Colonic mucosa (tissue), 4 donors: ENCODE data around the gene TECTB. TPM values are rescaled to one million over a fixed set of nuclear protein-coding genes. Genes with fewer than 3 reads are reported as not detected.

ENCODE experiments used
- DNase-seq: peaks from one replicate; pipeline ENCODE4 v3.0.0-alpha.2; 2020
- H3K27ac ChIP-seq: fragments of 200-600 bp; one replicate; pipeline ENCODE4 v1.8.0; 2021
- H3K27me3 ChIP-seq: fragments of 200-600 bp; one replicate; pipeline ENCODE4 v1.8.0; 2021
- H3K36me3 ChIP-seq: fragments of 200-600 bp; one replicate; pipeline ENCODE4 v1.8.0; 2021
- H3K4me1 ChIP-seq: fragments of 200-600 bp; one replicate; pipeline ENCODE4 v1.8.0; 2021; ENCODE audit warnings: mild to moderate bottlenecking
- H3K4me3 ChIP-seq: fragments of 200-600 bp; one replicate; pipeline ENCODE4 v1.8.0; 2021
- H3K9ac ChIP-seq, 2 donors: one replicate each; pipeline ENCODE4 v1.7.0; 2013; ENCODE audit warnings: control low read depth in 2 of 2, low read depth in 2 of 2, low read length in 2 of 2
- H3K9me3 ChIP-seq: fragments of 200-600 bp; one replicate; pipeline ENCODE4 v1.8.0; 2021
- intact Hi-C: fragments of 100-400 bp; cut with DNase I; formaldehyde crosslinking; loops from one replicate; pipeline ENCODE4 v1.14.1; 2022
- total RNA-seq, 2 donors: library from RNA; stranded (reverse); fragmentation: NEBNext Ultra II Directional in 1 of 2; extraction: Animal tissue kit (Norgen Biotek cat#: 25700) in 1 of 2; gene quantifications; one replicate each; pipeline ENCODE4 v1.2.1, GENCODE V29; 2021
- TF ChIP-seq, protein P1 (sequence below): fragments of 200-600 bp; IDR thresholded peaks from one replicate; pipeline ENCODE4 v1.8.0; 2022; ENCODE audit warnings: antibody characterized with exemption, mild to moderate bottlenecking
- donor health status: healthy.
- donor health status: DM: no; HTN: no; CAD: no.
- donor health status: DM: no; HTN: no; CAD: no.

TECTB gene
- total RNA-seq, 2 donors from 2014 or later = not detected

DNA sequence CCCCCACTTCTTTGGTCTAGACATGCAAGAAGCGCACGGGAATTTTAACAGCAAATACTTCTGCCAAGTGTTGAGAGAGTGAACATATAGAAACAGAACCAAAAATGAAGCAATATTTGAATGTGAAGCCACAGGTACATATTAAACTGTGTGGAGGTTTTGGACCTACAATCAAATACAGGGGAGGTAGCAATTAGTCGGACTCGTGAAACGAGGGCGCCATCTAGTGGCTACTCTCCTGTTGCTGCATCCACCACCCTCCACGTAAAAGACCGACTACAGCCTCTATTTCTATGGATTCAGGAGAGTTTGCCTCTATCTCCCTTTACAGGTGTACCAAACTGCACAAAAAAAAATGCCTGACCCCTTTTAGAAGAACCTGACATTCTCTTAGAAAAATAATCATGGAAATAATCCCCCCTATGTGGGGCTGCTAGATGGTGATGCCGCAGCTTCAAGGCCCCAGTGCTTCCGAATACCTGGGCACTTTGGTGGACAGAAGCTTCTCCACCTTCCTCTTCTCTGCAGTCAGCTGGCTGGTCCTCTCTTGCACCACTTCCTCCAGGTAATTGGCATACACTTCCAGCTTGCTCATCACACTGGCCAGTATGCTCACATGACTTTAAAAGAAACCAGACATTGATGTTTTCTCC, 31.7 kb downstream of the TECTB start:
- DNase-seq = peak; percentile 81
- TF ChIP-seq, protein P1, sequence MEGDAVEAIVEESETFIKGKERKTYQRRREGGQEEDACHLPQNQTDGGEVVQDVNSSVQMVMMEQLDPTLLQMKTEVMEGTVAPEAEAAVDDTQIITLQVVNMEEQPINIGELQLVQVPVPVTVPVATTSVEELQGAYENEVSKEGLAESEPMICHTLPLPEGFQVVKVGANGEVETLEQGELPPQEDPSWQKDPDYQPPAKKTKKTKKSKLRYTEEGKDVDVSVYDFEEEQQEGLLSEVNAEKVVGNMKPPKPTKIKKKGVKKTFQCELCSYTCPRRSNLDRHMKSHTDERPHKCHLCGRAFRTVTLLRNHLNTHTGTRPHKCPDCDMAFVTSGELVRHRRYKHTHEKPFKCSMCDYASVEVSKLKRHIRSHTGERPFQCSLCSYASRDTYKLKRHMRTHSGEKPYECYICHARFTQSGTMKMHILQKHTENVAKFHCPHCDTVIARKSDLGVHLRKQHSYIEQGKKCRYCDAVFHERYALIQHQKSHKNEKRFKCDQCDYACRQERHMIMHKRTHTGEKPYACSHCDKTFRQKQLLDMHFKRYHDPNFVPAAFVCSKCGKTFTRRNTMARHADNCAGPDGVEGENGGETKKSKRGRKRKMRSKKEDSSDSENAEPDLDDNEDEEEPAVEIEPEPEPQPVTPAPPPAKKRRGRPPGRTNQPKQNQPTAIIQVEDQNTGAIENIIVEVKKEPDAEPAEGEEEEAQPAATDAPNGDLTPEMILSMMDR = peak; percentile 87
- intact Hi-C loops = loop anchor here (5.0 to 10.0 kb wide), 3 partner anchors 117 to 180 kb away; no protein-coding TSS in a partner anchor

DNA sequence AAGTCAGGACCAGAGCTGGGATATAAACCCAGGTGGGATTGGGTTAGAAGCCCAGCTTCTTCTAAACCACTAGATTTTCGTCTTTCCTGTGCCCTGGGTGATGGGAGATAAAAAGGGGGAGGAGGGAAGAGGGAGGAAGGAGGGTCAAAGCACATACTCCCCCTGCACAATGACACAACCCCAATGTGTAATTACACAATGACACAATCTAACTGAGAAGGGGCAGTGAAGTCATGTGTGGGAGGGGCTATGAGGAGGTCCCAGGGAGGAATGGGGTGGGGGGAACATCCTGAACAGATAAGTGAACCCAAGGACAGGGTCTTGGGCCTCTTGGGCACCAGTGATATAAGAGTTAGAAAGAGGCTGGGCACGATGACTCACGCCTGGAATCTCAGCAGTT, 44.5 kb downstream of the TECTB start:
- H3K36me3 ChIP-seq = no peaks in the 10 kb centered on the region
- intact Hi-C loops = no loop called here
- DNase-seq = no peak
- no peaks in the 10 kb centered on the region for H3K4me1 ChIP-seq
- H3K9ac ChIP-seq = no peak overlapping the region
- H3K27ac ChIP-seq = no peak overlapping the region
- no peaks in the 10 kb centered on the region for H3K9me3 ChIP-seq
- no peak overlapping the region for H3K4me3 ChIP-seq
- H3K27me3 ChIP-seq = no peaks in the 10 kb centered on the region
- TF ChIP-seq, protein P1 = no peak

More for the DNA sequence above, 31.7 kb downstream of the TECTB start:
- H3K36me3 ChIP-seq = no peaks in the 10 kb centered on the region
- no peak overlapping the region for H3K27ac ChIP-seq
- H3K4me1 ChIP-seq = no peaks in the 10 kb centered on the region
- no peak overlapping the region for H3K9ac ChIP-seq
- H3K27me3 ChIP-seq = no peaks in the 10 kb centered on the region
- H3K9me3 ChIP-seq = no peaks in the 10 kb centered on the region
- H3K4me3 ChIP-seq = no peak overlapping the region

DNA sequence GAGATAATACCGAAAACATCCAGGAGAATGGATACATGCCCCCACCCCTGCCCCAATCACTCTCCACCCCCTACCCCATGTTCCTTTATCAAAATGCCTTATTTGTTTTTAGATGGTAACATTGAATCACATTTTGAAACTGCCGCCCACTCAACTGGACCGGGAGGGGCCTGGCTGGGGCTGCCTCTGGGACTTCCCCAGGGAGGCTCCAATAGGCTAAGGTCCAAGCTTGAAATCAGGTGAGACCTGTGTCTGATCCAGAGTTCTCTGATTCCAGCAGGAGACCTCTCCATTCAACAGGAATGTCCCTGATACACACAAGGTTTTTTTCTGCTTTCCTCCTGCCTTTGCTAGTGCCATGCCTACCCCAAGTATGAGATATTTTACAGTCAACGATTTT, 47.0 kb downstream of the TECTB start:
- H3K4me3 ChIP-seq = no peak overlapping the region
- H3K9ac ChIP-seq = no peak overlapping the region
- no peak for DNase-seq
- H3K27me3 ChIP-seq = no peaks in the 10 kb centered on the region
- H3K9me3 ChIP-seq = no peaks in the 10 kb centered on the region
- TF ChIP-seq, protein P1 = no peak
- no peaks in the 10 kb centered on the region for H3K36me3 ChIP-seq
- peaks cover 3% of the 10 kb centered on the region for H3K4me1 ChIP-seq
- intact Hi-C loops = no loop called here
- H3K27ac ChIP-seq = no peak overlapping the region

DNA sequence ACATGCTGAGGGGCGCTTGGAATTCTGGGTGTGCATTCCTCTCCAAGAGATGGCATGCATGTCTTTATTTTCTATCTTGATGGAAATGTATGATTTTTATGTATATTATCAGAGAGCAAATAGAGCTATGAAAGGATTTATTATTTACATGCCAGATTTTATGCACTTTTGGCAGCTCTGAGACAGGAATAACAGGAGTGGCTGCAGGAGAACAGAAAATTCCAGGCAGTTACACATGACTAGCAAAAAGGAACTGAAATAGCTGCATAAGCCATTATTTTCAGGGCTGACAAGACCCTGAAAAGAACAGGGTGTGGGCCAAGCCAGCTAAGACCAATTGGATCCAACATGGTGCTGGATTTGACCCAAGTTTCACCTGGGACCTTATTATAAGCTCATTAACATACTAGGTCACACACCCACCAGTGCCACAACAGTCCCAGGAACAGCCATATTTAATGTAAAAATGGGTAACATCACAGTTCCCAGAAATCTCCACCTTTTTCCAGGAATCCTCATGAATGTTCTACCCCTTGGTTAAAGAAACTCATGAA, 47.5 kb downstream of the TECTB start:
- Histone ChIP-seq H3K9ac (no peak overlapping the region), H3K9me3 (no peaks in the 10 kb centered on the region), H3K4me1 (peaks cover 3% of the 10 kb centered on the region), H3K36me3 (no peaks in the 10 kb centered on the region), H3K4me3 (no peak overlapping the region), H3K27ac (no peak overlapping the region), H3K27me3 (no peaks in the 10 kb centered on the region)
- intact Hi-C loops = no loop called here
- DNase-seq = no peak
- TF ChIP-seq, protein P1 = no peak

DNA sequence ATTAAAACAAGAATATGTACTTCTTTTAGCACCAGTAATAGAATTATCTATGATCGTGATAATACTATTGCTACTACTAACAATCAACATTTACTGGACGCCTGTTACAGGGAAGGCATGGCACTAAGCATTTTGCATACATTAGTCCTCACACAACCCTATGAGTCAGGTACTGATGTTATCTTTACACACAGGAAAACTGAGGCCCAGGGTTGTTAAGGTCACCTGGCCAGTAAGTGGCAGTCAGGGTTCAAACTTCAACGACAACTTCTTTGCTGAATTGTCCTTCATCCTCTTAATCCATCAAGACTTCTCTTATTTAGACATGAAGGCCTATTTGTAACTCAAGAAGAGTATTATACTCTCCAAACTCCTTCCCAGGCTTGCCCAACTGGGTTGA, 48.8 kb downstream of the TECTB start:
- peak overlapping the region; percentile 84 for H3K27ac ChIP-seq
- DNase-seq = no peak
- no peak overlapping the region for H3K4me3 ChIP-seq
- TF ChIP-seq, protein P1 = no peak
- H3K9me3 ChIP-seq = no peaks in the 10 kb centered on the region
- H3K4me1 ChIP-seq = peaks cover 3% of the 10 kb centered on the region
- no peaks in the 10 kb centered on the region for H3K27me3 ChIP-seq
- intact Hi-C loops = no loop called here
- H3K36me3 ChIP-seq = no peaks in the 10 kb centered on the region
- H3K9ac ChIP-seq = no peak overlapping the region
